Neural progenitor cell (in vitro differentiated cells): ENCODE data around the gene TUBD1.

Experiments used
- EZH2 ChIP-seq: fragments of 200-600 bp; sonication (generic); IDR thresholded peaks from 2 replicates; pipeline ENCODE4 v1.6.1; 2017; ENCODE audit warnings: antibody characterized with exemption, mild to moderate bottlenecking, moderate library complexity
- EZH2phosphoT487 ChIP-seq: fragments of 200-600 bp; sonication (generic); IDR thresholded peaks from 2 replicates; pipeline ENCODE4 v1.6.1; 2017; ENCODE audit warnings: antibody characterized with exemption
- TF ChIP-seq, protein P1 (sequence below): fragments of 200-600 bp; sonication (generic); IDR thresholded peaks from 2 replicates; pipeline ENCODE4 v1.5.1; 2017; ENCODE audit warnings: antibody characterized with exemption, mild to moderate bottlenecking

DNA sequence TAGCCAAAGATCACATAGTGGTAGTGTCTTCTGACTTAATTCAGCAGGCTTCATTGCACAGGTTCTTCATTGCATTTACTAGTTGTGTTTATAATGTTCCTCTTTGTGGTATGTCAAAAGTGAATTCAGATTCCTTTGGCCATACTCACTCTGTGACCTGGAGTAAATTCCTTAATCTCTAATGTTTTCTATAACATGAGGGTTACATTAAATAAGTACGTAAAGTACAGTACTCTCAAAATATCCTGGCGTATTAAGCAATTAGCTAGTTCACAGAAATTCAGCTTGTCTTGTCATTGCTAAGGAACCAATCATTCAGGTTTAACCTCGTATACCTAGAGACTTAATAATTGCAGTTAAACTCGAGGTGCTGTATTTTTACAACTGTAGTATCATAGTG, 4.3 kb upstream of the TUBD1 start:
- TF ChIP-seq, protein P1, sequence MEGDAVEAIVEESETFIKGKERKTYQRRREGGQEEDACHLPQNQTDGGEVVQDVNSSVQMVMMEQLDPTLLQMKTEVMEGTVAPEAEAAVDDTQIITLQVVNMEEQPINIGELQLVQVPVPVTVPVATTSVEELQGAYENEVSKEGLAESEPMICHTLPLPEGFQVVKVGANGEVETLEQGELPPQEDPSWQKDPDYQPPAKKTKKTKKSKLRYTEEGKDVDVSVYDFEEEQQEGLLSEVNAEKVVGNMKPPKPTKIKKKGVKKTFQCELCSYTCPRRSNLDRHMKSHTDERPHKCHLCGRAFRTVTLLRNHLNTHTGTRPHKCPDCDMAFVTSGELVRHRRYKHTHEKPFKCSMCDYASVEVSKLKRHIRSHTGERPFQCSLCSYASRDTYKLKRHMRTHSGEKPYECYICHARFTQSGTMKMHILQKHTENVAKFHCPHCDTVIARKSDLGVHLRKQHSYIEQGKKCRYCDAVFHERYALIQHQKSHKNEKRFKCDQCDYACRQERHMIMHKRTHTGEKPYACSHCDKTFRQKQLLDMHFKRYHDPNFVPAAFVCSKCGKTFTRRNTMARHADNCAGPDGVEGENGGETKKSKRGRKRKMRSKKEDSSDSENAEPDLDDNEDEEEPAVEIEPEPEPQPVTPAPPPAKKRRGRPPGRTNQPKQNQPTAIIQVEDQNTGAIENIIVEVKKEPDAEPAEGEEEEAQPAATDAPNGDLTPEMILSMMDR, result no peak
- TF ChIP-seq EZH2phosphoT487 (no peak), EZH2 (no peak)
